Suprapubic skin (tissue), 3 donors: ENCODE measurements around the gene ERBB4.

Experiments used
- CTCF ChIP-seq, 2 donors: fragments of 200-600 bp in 1 of 2; fragments of 450-650 bp in 1 of 2; sonication (generic) in 1 of 2; IDR thresholded peaks; one replicate each; pipeline ENCODE4 v1.5.1; 2016 to 2019; ENCODE audit warnings: antibody characterized with exemption in 2 of 2, mild to moderate bottlenecking in 1 of 2, moderate library complexity in 1 of 2
- POLR2A ChIP-seq, 2 donors: fragments of 450-650 bp; IDR thresholded peaks; one replicate each; pipeline ENCODE4 v1.6.1; 2017; ENCODE audit warnings: antibody characterized with exemption in 2 of 2, mild to moderate bottlenecking in 2 of 2, moderate library complexity in 2 of 2

- TF ChIP-seq POLR2A (IDR thresholded peaks at IDR 0.05) (no peak), CTCF (IDR thresholded peaks at IDR 0.05) (no peak)
Measured at GRCh38 chr2:212409560-212409959, 129.0 kb downstream of the ERBB4 start.
